ENCODE data around the gene CLEC5A. TPM values are rescaled to one million over a fixed set of nuclear protein-coding genes. Genes with fewer than 3 reads are reported as not detected.
"Not testable (repeated sequence)": the region's sequence is repeated elsewhere in the genome, so short reads cannot be mapped to it uniquely, and the experiment has no call there.

CLEC5A gene
- total RNA-seq, 4 donors from 2014 or later: 0.47 to 3.3 (median 1.1) TPM

- Histone ChIP-seq H3K27ac (no peak overlapping the region), H3K27me3 (no peaks in the 10 kb centered on the region), H3K4me1 (no peaks in the 10 kb centered on the region), H3K9me3 (no peaks in the 10 kb centered on the region), H3K4me3 (no peak overlapping the region), H3K36me3 (no peaks in the 10 kb centered on the region)
- intact Hi-C loops (cut with DNase I): no loop called here
- no peak for DNase-seq
- 68 to 75% methylated on average over 1 of the region's 1 CpG for WGBS, 2 donors
- TF ChIP-seq POLR2A (IDR thresholded peaks at IDR 0.05): no peak
- TF ChIP-seq CTCF (IDR thresholded peaks at IDR 0.05): no peak
These were observed 26.5 kb downstream of the CLEC5A start for GRCh38 chr7:141920281-141920680.

- H3K4me1 ChIP-seq: no peaks in the 10 kb centered on the region
- H3K36me3 ChIP-seq: no peaks in the 10 kb centered on the region
- DNase-seq: no peak
- H3K4me3 ChIP-seq: no peak within 1 kb of the TSS
- no peaks in the 10 kb centered on the region for H3K9me3 ChIP-seq
- TF ChIP-seq CTCF (IDR thresholded peaks at IDR 0.05) (no peak), POLR2A (IDR thresholded peaks at IDR 0.05) (no peak)
- intact Hi-C loops (cut with DNase I): no loop called here
- 77 to 79% methylated on average over 3 of the region's 3 CpGs for WGBS, 2 donors
- H3K27me3 ChIP-seq: no peaks in the 10 kb centered on the region
- no peak within 1 kb of the TSS for H3K27ac ChIP-seq
These were observed 30.7 kb downstream of the CLEC5A start, which contains the start of gene OR9A4 for GRCh38 chr7:141916099-141916498. OR9A4 (plus strand) TSS chr7:141916399; CDS start chr7:141918876, 2,477 bp downstream.

- intact Hi-C loops (cut with DNase I): no loop called here
- Histone ChIP-seq H3K4me1 (no peaks in the 10 kb centered on the region), H3K27me3 (no peaks in the 10 kb centered on the region), H3K9me3 (no peaks in the 10 kb centered on the region), H3K4me3 (no peak overlapping the region), H3K27ac (no peak overlapping the region), H3K36me3 (no peaks in the 10 kb centered on the region)
- 44 to 50% methylated on average over 2 of the region's 2 CpGs for WGBS, 2 donors
- DNase-seq: no peak
- TF ChIP-seq CTCF (IDR thresholded peaks at IDR 0.05): no peak
- TF ChIP-seq POLR2A (IDR thresholded peaks at IDR 0.05): no peak
These were observed 31.2 kb downstream of the CLEC5A start for GRCh38 chr7:141915565-141915964.

GRCh38 chr7:141911391-141911790 is 35.4 kb downstream of the CLEC5A start:
- Histone ChIP-seq H3K4me1 (no peaks in the 10 kb centered on the region), H3K36me3 (no peaks in the 10 kb centered on the region), H3K4me3 (no peak overlapping the region), H3K27me3 (no peaks in the 10 kb centered on the region), H3K9me3 (no peaks in the 10 kb centered on the region), H3K27ac (no peak overlapping the region)
- intact Hi-C loops (cut with DNase I): no loop called here
- DNase-seq: no peak
- no peak for TF ChIP-seq POLR2A (IDR thresholded peaks at IDR 0.05)
- TF ChIP-seq CTCF (IDR thresholded peaks at IDR 0.05): no peak

GRCh38 chr7:141906285-141906684 is 40.5 kb downstream of the CLEC5A start:
- Histone ChIP-seq H3K4me1 (no peaks in the 10 kb centered on the region), H3K27me3 (no peaks in the 10 kb centered on the region), H3K4me3 (no peak overlapping the region), H3K9me3 (no peaks in the 10 kb centered on the region), H3K36me3 (no peaks in the 10 kb centered on the region), H3K27ac (no peak overlapping the region)
- no peak for DNase-seq
- WGBS, 2 donors: 61 to 65% methylated on average over 4 of the region's 4 CpGs
- no peak for TF ChIP-seq CTCF (IDR thresholded peaks at IDR 0.05)
- no peak for TF ChIP-seq POLR2A (IDR thresholded peaks at IDR 0.05)
- intact Hi-C loops (cut with DNase I): no loop called here

- H3K36me3 ChIP-seq; H3K4me1 ChIP-seq; DNase-seq; H3K27me3 ChIP-seq; H3K4me3 ChIP-seq; intact Hi-C loops (cut with DNase I); H3K27ac ChIP-seq: not testable (repeated sequence)
- H3K9me3 ChIP-seq: peaks cover 0 to 10% (median 0%) of the 10 kb centered on the region in 3 donors
- 81 to 82% methylated on average over 3 of the region's 3 CpGs for WGBS, 2 donors
These were observed 47.4 kb downstream of the CLEC5A start for GRCh38 chr7:141899366-141899765.
